ENCODE measurements around the gene MSANTD4. TPM values are rescaled to one million over a fixed set of nuclear protein-coding genes. Genes with fewer than 3 reads are reported as not detected.

The MSANTD4 gene
- total RNA-seq, 1 donor = 35.7 TPM

DNA sequence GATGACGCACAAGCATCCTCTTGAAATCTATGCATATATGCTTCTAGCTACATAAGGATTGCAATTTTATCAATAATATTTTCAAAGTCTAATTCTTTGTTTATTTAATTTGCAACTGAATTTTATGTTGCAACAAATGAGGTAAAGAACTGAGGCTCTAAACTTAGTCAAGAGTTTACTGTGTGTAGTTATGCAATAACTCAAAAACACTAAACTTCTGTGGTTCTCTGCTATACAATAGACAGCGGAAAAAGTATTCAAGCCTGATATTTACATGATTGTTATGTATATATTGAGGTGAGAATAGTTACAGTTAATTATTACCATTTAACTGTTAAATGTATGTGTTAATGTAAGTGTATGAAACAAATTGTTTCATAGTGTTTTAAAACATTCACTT is 32.9 kb downstream of the MSANTD4 start:
- TF ChIP-seq, protein P1, sequence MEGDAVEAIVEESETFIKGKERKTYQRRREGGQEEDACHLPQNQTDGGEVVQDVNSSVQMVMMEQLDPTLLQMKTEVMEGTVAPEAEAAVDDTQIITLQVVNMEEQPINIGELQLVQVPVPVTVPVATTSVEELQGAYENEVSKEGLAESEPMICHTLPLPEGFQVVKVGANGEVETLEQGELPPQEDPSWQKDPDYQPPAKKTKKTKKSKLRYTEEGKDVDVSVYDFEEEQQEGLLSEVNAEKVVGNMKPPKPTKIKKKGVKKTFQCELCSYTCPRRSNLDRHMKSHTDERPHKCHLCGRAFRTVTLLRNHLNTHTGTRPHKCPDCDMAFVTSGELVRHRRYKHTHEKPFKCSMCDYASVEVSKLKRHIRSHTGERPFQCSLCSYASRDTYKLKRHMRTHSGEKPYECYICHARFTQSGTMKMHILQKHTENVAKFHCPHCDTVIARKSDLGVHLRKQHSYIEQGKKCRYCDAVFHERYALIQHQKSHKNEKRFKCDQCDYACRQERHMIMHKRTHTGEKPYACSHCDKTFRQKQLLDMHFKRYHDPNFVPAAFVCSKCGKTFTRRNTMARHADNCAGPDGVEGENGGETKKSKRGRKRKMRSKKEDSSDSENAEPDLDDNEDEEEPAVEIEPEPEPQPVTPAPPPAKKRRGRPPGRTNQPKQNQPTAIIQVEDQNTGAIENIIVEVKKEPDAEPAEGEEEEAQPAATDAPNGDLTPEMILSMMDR (IDR thresholded peaks at IDR 0.05; ENCODE audit: insufficient read depth, low read length) = no peak
- no peak overlapping the region for H3K4me3 ChIP-seq (ENCODE audit: low read depth, low read length)
- no peak for DNase-seq (ENCODE audit: low read depth)

DNA sequence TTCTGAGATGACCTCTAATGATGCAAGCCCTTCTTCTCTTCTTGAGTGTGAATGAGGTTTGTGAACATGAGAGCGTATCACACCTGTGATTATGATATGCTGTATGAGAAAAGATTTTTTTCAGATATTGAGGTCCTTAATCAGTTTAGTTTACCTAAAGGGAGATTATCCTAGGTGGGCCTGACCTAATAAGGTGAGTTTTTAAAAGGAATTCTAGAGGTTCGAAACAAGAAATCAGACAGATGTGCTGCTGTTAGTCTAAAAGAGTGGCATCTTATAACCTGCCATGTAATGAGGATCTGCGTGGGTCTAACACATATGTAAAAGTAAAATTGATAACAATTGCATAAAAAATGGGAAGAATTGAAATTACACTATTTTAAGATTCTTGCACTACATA is 33.8 kb downstream of the MSANTD4 start:
- no peak for DNase-seq (ENCODE audit: low read depth)
- TF ChIP-seq, protein P1 (IDR thresholded peaks at IDR 0.05; ENCODE audit: insufficient read depth, low read length) = no peak
- no peak overlapping the region for H3K4me3 ChIP-seq (ENCODE audit: low read depth, low read length)

DNA sequence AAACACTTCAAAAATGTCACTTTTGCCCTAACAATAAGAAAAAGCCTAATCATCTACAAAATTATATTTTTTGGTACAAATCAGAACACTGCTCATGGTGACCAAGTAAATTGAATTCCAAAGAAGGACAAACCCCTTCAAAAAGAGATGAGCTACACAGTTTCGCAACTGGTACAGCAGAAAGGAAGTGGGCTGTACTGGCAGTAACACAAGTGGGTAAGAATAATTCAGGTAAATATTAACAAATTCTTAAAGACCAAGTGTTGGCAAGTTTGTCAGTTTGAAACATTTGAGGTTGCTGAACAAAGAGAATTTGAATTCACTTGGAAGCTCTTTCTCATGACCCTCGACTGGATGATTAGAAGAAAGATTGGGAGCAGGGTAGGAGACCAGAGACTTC is 35.5 kb downstream of the MSANTD4 start:
- TF ChIP-seq, protein P1 (IDR thresholded peaks at IDR 0.05; ENCODE audit: insufficient read depth, low read length) = no peak
- DNase-seq (ENCODE audit: low read depth) = no peak
- H3K4me3 ChIP-seq (ENCODE audit: low read depth, low read length) = no peak overlapping the region

DNA sequence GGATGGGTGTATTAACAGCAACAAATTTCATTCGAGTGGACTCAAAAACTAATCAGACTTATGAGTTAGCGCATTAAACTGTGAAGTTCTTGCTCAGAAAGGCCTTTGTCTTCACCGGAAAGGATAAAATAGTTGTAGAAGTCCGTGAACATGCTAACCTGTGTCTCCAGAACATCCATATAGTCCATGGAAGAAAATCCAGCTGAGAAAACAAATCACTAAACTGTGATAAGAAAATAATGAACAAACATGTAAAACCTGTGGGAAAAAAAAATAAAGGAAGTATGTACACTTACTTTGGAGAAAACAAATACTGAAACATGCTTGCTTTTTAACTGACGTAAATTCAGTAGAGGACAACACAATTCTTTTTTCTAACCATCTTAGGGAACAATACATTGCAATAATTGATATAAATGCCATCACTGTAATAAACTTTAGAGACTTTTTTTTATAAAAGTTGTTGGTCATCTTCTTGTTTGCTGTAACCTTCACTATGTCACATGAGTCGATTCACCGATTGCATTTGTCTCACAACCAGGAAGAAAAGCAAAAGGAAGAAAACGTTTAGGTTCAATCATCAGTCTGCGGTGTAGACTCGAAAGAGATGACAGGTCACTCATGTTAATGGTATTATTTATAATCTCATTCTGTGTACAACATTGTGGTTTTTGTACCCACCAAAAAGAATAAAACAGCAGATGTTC is 41.9 kb downstream of the MSANTD4 start:
- TF ChIP-seq, protein P1 (IDR thresholded peaks at IDR 0.05; ENCODE audit: insufficient read depth, low read length) = no peak
- H3K4me3 ChIP-seq (ENCODE audit: low read depth, low read length) = no peak overlapping the region
- no peak for DNase-seq (ENCODE audit: low read depth)

DNA sequence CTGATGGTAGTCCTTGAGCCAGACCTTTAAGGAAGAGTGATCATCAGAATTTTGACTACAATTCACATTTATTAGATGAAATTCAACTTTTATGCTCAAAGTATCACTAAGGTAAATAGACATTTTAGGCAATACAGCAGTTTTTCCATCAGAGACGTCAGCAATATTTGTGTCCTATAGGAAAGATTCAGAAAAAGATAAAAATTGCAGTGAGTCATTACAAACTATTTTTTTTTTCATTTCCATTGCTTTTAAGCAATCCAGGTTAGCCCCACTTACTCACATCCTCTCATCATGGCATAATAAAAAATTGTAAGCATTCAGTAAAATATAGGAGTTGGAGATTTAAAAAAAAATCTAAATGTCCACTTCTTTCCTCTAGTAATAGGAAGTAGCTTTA is 46.9 kb downstream of the MSANTD4 start:
- TF ChIP-seq, protein P1 (IDR thresholded peaks at IDR 0.05; ENCODE audit: insufficient read depth, low read length) = no peak
- DNase-seq (ENCODE audit: low read depth) = peak; percentile 17

DNA sequence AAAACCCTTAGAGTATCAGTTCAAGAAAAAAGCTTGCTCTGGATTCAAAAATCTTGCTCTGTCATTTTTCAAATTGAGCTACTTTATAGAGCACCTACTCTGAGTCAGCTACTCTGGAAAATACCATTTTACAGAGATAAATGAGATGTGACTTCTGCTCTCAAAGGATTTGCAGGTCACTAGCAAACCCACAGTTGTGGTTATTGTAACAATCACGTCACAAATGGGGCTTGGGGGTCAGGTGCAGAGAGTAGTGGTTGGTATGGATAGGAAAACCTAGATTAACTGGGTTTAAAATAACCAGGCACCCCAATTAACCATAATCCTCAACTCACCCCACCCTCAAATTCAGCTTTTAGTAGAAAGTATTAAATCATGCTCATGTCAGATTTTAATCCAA is 52.3 kb downstream of the MSANTD4 start:
- no peak overlapping the region for H3K4me3 ChIP-seq (ENCODE audit: low read depth, low read length)
- TF ChIP-seq, protein P1 (IDR thresholded peaks at IDR 0.05; ENCODE audit: insufficient read depth, low read length) = no peak
- DNase-seq (ENCODE audit: low read depth) = no peak

More for the DNA sequence above, 46.9 kb downstream of the MSANTD4 start:
- H3K4me3 ChIP-seq (ENCODE audit: low read depth, low read length) = no peak overlapping the region

Measured in fibroblast of the aortic adventitia (primary cell).